ENCODE data around the gene CAPN12.
A peak's percentile ranks its signal among the peaks of the same experiment; 100 is the strongest.

- TF ChIP-seq POLR2AphosphoS5 (IDR thresholded peaks at IDR 0.05): peak in 1 of 2 donors; percentile 10
- TF ChIP-seq CTCF (IDR thresholded peaks at IDR 0.05): no peak
These were observed 16.2 kb downstream of the CAPN12 start for GRCh38 chr19:38727868-38728660.

All from esophagus muscularis mucosa (tissue), 3 donors.